GM23248 (cell line): ENCODE measurements around the gene CKS2.

ENCODE experiments used
- EZH2 ChIP-seq: fragments of 200-600 bp; sonication (generic); IDR thresholded peaks from 2 replicates; pipeline ENCODE4 v1.6.1; 2018; ENCODE audit warnings: antibody characterized with exemption, mild to moderate bottlenecking; ENCODE audit not compliant: insufficient read depth, poor library complexity, severe bottlenecking
- EZH2phosphoT487 ChIP-seq: fragments of 200-600 bp; sonication (generic); IDR thresholded peaks from 2 replicates; pipeline ENCODE4 v1.6.1; 2018; ENCODE audit warnings: antibody characterized with exemption, moderate library complexity, mild to moderate bottlenecking, low read depth; ENCODE audit not compliant: insufficient read depth

GRCh38 chr9:89304834-89305188, 6.2 kb upstream of the CKS2 start:
- TF ChIP-seq EZH2phosphoT487: no peak
- TF ChIP-seq EZH2: no peak
